Fibroblast of lung (primary cell): ENCODE data around the gene KRTAP15-1.

Experiments used
- EZH2 ChIP-seq: IDR thresholded peaks from 2 replicates; pipeline ENCODE4 v1.5.1; 2012; ENCODE audit warnings: low read length, control low read depth, mild to moderate bottlenecking; ENCODE audit errors: missing control alignments
- TF ChIP-seq, protein P1 (sequence below), 2 donors: IDR thresholded peaks in 1 of 2; conservative IDR thresholded peaks in 1 of 2; 1 replicate in 1 of 2; 2 replicates in 1 of 2; pipeline ENCODE4 v1.5.1; 2011 to 2012; ENCODE audit warnings: low read length in 2 of 2, control low read depth in 1 of 2, inconsistent platforms in 1 of 2, low read depth in 1 of 2, mild to moderate bottlenecking in 1 of 2

GRCh38 chr21:30426731-30427130 lies 13.3 kb upstream of the KRTAP15-1 start:
- TF ChIP-seq, protein P1, sequence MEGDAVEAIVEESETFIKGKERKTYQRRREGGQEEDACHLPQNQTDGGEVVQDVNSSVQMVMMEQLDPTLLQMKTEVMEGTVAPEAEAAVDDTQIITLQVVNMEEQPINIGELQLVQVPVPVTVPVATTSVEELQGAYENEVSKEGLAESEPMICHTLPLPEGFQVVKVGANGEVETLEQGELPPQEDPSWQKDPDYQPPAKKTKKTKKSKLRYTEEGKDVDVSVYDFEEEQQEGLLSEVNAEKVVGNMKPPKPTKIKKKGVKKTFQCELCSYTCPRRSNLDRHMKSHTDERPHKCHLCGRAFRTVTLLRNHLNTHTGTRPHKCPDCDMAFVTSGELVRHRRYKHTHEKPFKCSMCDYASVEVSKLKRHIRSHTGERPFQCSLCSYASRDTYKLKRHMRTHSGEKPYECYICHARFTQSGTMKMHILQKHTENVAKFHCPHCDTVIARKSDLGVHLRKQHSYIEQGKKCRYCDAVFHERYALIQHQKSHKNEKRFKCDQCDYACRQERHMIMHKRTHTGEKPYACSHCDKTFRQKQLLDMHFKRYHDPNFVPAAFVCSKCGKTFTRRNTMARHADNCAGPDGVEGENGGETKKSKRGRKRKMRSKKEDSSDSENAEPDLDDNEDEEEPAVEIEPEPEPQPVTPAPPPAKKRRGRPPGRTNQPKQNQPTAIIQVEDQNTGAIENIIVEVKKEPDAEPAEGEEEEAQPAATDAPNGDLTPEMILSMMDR (conservative IDR thresholded peaks at IDR 0.05 in 1 of 2, IDR thresholded peaks at IDR 0.05 in 1 of 2; ENCODE audit: low read depth in 1 of 2, low read length in 2 of 2) = no peak
- no peak for TF ChIP-seq EZH2
